Measurements from ENCODE around the gene PCDH12. TPM values are rescaled to one million over a fixed set of nuclear protein-coding genes. Genes with fewer than 3 reads are reported as not detected.

The PCDH12 gene
- total and polyA plus RNA-seq, 2 donors (not counting 1 experiment from before 2014, with no cell fraction given), result 0.01 TPM; not detected in 1

DNA sequence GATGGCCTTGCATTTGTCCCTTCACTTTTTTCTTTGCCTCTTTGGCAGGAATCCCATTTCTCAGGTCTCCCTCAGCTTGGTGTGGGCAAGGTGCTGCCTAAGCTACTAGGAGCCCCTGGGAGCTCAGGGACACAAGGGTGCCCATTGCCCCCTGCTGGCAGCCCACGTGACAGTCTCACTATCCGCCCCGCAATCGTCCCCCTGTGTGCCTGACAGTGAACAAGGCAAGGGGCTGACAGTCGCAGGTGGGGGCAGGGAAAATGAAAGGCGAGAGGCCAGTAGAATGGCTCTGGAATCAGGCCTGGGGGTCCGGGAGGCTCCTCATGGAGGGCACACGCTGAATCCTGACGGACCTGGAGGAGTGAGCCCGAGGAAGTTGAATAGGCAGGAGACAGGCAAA is 2.0 kb upstream of the PCDH12 start:
- intact Hi-C loops (cut with micrococcal nuclease), result loop anchor here (1.0 to 2.0 kb wide), 7 partner anchors 9 to 639 kb away; partner anchors contain the start of genes HDAC3, PCDH1, RELL2 and RNF14
- DNase-seq, result no peak
- Histone ChIP-seq H3K9ac (ENCODE audit: low read length) (no peak overlapping the region), H3K36me3 (replicated peaks in 1 of 2; ENCODE audit: control extremely low read depth in 1 of 2, control insufficient read depth in 1 of 2, extremely low read depth in 1 of 2, insufficient read depth in 2 of 2, low read length in 1 of 2) (peaks cover 0 to 2% of the 10 kb centered on the region in 2 experiments), H2AFZ (ENCODE audit: insufficient read depth, low read depth, low read length, poor library complexity, severe bottlenecking) (no peak overlapping the region), H3K4me2 (replicated peaks; ENCODE audit: low read depth, low read length, poor library complexity, severe bottlenecking) (no peak overlapping the region), H3K9me3 (ENCODE audit: control extremely low read depth in 1 of 3, control insufficient read depth in 2 of 3, insufficient read depth in 1 of 3, low read length in 2 of 3) (no peaks in the 10 kb centered on the region), H3K4me3 (ENCODE audit: control extremely low read depth in 1 of 5, extremely low read depth in 1 of 5, insufficient read depth in 1 of 5, low read depth in 2 of 5, low read length in 4 of 5) (no peak overlapping the region), H3K27ac (ENCODE audit: low read length in 2 of 2) (no peak overlapping the region), H4K20me1 (ENCODE audit: control insufficient read depth, insufficient read depth, low read length, poor library complexity, severe bottlenecking) (no peaks in the 10 kb centered on the region), H3K27me3 (replicated peaks in 1 of 4; ENCODE audit: control extremely low read depth in 1 of 4, control insufficient read depth in 3 of 4, insufficient read depth in 4 of 4, low read length in 3 of 4) (no peaks in the 10 kb centered on the region), H3K79me2 (ENCODE audit: control insufficient read depth, insufficient read depth, low read length) (no peaks in the 10 kb centered on the region), H3K4me1 (ENCODE audit: control insufficient read depth in 2 of 2, insufficient read depth in 2 of 2, low read length in 2 of 2) (peaks cover 10 to 25% of the 10 kb centered on the region in 2 donors)
- Mint-ChIP-seq H3K9me3 (ENCODE audit: insufficient read depth) (no peaks in the 10 kb centered on the region), H3K4me3 (no peak overlapping the region), H3K27ac (no peak overlapping the region), H3K4me1 (peaks cover 17% of the 10 kb centered on the region), H3K27me3 (no peaks in the 10 kb centered on the region)
- ChIA-PET CTCF (interaction anchor here (0.6 to 9.9 kb wide), 43 partner anchors 9 to 746 kb away, joined by 3 to 198 read pairs (median 5); partner anchors contain the start of genes ARAP3, DELE1, GNPDA1 and PCDH1), POLR2A (interaction anchor here (1.2 to 1.8 kb wide), 3 partner anchors 9 to 268 kb away, joined by 5 to 11 read pairs (median 7); partner anchors contain the start of genes DELE1 and RNF14)
- 87% methylated on average over 10 of the region's 10 CpGs for WGBS (ENCODE audit: insufficient coverage)
- TF ChIP-seq, protein P1, sequence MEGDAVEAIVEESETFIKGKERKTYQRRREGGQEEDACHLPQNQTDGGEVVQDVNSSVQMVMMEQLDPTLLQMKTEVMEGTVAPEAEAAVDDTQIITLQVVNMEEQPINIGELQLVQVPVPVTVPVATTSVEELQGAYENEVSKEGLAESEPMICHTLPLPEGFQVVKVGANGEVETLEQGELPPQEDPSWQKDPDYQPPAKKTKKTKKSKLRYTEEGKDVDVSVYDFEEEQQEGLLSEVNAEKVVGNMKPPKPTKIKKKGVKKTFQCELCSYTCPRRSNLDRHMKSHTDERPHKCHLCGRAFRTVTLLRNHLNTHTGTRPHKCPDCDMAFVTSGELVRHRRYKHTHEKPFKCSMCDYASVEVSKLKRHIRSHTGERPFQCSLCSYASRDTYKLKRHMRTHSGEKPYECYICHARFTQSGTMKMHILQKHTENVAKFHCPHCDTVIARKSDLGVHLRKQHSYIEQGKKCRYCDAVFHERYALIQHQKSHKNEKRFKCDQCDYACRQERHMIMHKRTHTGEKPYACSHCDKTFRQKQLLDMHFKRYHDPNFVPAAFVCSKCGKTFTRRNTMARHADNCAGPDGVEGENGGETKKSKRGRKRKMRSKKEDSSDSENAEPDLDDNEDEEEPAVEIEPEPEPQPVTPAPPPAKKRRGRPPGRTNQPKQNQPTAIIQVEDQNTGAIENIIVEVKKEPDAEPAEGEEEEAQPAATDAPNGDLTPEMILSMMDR (IDR thresholded peaks at IDR 0.05), result no peak
- TF ChIP-seq EZH2 (IDR thresholded peaks at IDR 0.05; ENCODE audit: borderline replicate concordance, insufficient read depth, low read depth, low read length, poor library complexity, severe bottlenecking), result no peak
- no peak for ATAC-seq (ENCODE audit: low read depth)

DNA sequence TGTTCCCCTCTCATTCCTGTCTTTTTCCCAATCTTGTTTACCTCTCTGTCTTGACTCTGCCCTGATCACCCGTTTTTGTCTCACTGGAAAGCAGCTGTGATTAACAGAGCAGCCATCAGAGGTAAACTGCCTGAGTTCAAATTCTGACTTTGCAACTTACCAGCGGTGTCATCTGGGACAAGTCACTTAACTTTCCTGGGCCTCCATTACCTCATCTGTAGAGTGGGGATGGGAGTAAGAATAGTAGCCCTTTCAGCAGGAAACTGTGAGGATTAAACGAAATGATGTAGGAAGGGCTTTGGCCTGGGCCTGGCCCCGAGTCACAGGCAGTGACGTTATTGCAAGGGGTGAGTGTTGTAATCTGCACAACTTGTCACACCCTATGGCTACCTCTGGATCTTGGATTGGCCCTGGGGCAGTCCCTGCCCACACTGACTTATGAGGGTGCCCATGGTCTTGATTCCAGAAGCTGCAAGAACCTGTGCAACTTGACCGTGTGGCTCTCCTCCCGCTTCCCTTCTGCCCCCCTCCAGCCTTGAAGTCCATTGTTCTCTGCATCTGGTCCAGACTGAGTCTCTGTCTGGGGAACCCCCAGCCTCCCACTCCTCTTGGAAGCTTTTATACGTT is 657 bp upstream of the PCDH12 start:
- no peaks in the 10 kb centered on the region for H3K79me2 ChIP-seq (ENCODE audit: control insufficient read depth, insufficient read depth, low read length)
- ATAC-seq (ENCODE audit: low read depth) (no peak), DNase-seq (no peak)
- H4K20me1 ChIP-seq (ENCODE audit: control insufficient read depth, insufficient read depth, low read length, poor library complexity, severe bottlenecking), result no peaks in the 10 kb centered on the region
- H2AFZ ChIP-seq (ENCODE audit: insufficient read depth, low read depth, low read length, poor library complexity, severe bottlenecking), result no peak overlapping the region
- ChIA-PET POLR2A (no interaction called here), CTCF (interaction anchor here (1.1 to 9.9 kb wide), 9 partner anchors 10 to 294 kb away, joined by 3 to 198 read pairs (median 16); partner anchors contain the start of genes DELE1, PCDH1 and RNF14)
- no peak overlapping the region for H3K4me3 ChIP-seq (ENCODE audit: control extremely low read depth in 1 of 5, extremely low read depth in 1 of 5, insufficient read depth in 1 of 5, low read depth in 2 of 5, low read length in 4 of 5)
- 85% methylated on average over 6 of the region's 8 CpGs for WGBS (ENCODE audit: insufficient coverage)
- Mint-ChIP-seq H3K27me3 (no peaks in the 10 kb centered on the region), H3K4me3 (no peak overlapping the region), H3K4me1 (peaks cover 23% of the 10 kb centered on the region), H3K9me3 (ENCODE audit: insufficient read depth) (no peaks in the 10 kb centered on the region), H3K27ac (no peak overlapping the region)
- H3K36me3 ChIP-seq (replicated peaks in 1 of 2; ENCODE audit: control extremely low read depth in 1 of 2, control insufficient read depth in 1 of 2, extremely low read depth in 1 of 2, insufficient read depth in 2 of 2, low read length in 1 of 2), result peaks cover 0 to 2% of the 10 kb centered on the region in 2 experiments
- H3K27me3 ChIP-seq (replicated peaks in 1 of 4; ENCODE audit: control extremely low read depth in 1 of 4, control insufficient read depth in 3 of 4, insufficient read depth in 4 of 4, low read length in 3 of 4), result no peaks in the 10 kb centered on the region
- no peak overlapping the region for H3K4me2 ChIP-seq (replicated peaks; ENCODE audit: low read depth, low read length, poor library complexity, severe bottlenecking)
- peaks cover 10 to 25% of the 10 kb centered on the region in 2 donors for H3K4me1 ChIP-seq (ENCODE audit: control insufficient read depth in 2 of 2, insufficient read depth in 2 of 2, low read length in 2 of 2)
- intact Hi-C loops (cut with micrococcal nuclease), result no loop called here
- no peak overlapping the region for H3K27ac ChIP-seq (ENCODE audit: low read length in 2 of 2)
- H3K9me3 ChIP-seq (ENCODE audit: control extremely low read depth in 1 of 3, control insufficient read depth in 2 of 3, insufficient read depth in 1 of 3, low read length in 2 of 3), result no peaks in the 10 kb centered on the region
- TF ChIP-seq, protein P1 (IDR thresholded peaks at IDR 0.05), result no peak
- no peak for TF ChIP-seq EZH2 (IDR thresholded peaks at IDR 0.05; ENCODE audit: borderline replicate concordance, insufficient read depth, low read depth, low read length, poor library complexity, severe bottlenecking)
- no peak overlapping the region for H3K9ac ChIP-seq (ENCODE audit: low read length)
